GM12878 (cell line): ENCODE data around the gene HMGN5. TPM values are rescaled to one million over a fixed set of nuclear protein-coding genes. Genes with fewer than 3 reads are reported as not detected.

Source experiments
- ATAC-seq: fragments of 200-7000 bp; cut with Tn5 transposase; 3 replicates; pipeline ENCODE4 v1.9.1; 2020; ENCODE audit warnings: mild to moderate bottlenecking, moderate library complexity
- BruUV-seq: library from RNA; stranded (reverse); fragments of 400-500 nt; replicated peaks from 2 replicates; lab custom pipeline; 2021; lab: Mats Ljungman, UMichigan
- CTCF ChIA-PET: fragments of 300-600 bp; sonication (Branson Sonifier 250); formaldehyde crosslinking; extraction: SDS; loops from one replicate; lab custom pipeline; 2021; ENCODE audit warnings: inconsistent platforms; lab: Yijun Ruan, JAX
- POLR2A ChIA-PET: fragments of 350-600 bp; formaldehyde crosslinking; extraction: SDS; loops from one replicate; lab custom pipeline; 2021; ENCODE audit warnings: inconsistent platforms; lab: Charles Lee
- RAD21 ChIA-PET: fragments of 300-600 bp; sonication (Branson Sonifier 250); formaldehyde crosslinking; loops from one replicate; lab custom pipeline; 2023; ENCODE audit warnings: antibody characterized with exemption; ENCODE audit not compliant: unreplicated experiment; lab: Charles Lee
- SMC1A ChIA-PET: fragments of 300-600 bp; sonication (Branson Sonifier 250); formaldehyde crosslinking; loops from one replicate; lab custom pipeline; 2023; ENCODE audit not compliant: unreplicated experiment, uncharacterized antibody; lab: Charles Lee
- DNase-seq: peaks from one replicate; pipeline ENCODE4 v3.0.0-alpha.2; 2011; ENCODE audit warnings: low read depth, low spot score
- FAIRE-seq: peaks from 3 replicates; lab custom pipeline; 2011; peaks lifted over from hg19 to GRCh38; lab: Jason Lieb, UNC
- H2AFZ ChIP-seq: 2 replicates; pipeline ENCODE4 v1.6.0; 2011; ENCODE audit warnings: low read depth, low read length, control low read depth; ENCODE audit not compliant: control insufficient read depth
- H3K27ac ChIP-seq: 2 replicates; pipeline ENCODE4 v1.5.1; 2011; ENCODE audit warnings: control low read depth; ENCODE audit not compliant: control insufficient read depth, insufficient read depth
- H3K27me3 ChIP-seq, 2 experiments: replicated peaks in 1 of 2; 2 replicates each; pipeline versions ENCODE4 v1.6.0 to v1.6.1; 2011; ENCODE audit warnings: low read length in 1 of 2; ENCODE audit not compliant: control insufficient read depth in 2 of 2, insufficient read depth in 2 of 2
- H3K36me3 ChIP-seq, 2 experiments: 2 replicates each; pipeline ENCODE4 v1.5.1; 2011; ENCODE audit warnings: low read length in 1 of 2; ENCODE audit not compliant: control insufficient read depth in 2 of 2, insufficient read depth in 2 of 2
- H3K4me1 ChIP-seq: 2 replicates; pipeline ENCODE4 v1.6.1; 2011; ENCODE audit warnings: mild to moderate bottlenecking, low read length, moderate library complexity, mixed read lengths; ENCODE audit not compliant: control insufficient read depth, insufficient read depth
- H3K4me2 ChIP-seq: 2 replicates; pipeline ENCODE4 v1.6.0; 2011; ENCODE audit warnings: control low read depth; ENCODE audit not compliant: control insufficient read depth, insufficient read depth
- H3K4me3 ChIP-seq: fragments of 200-600 bp; sonication (generic); 2 replicates; pipeline ENCODE4 v1.5.1; 2016
- H3K79me2 ChIP-seq: 2 replicates; pipeline ENCODE4 v1.6.0; 2011; ENCODE audit warnings: low read length; ENCODE audit not compliant: control insufficient read depth, insufficient read depth
- H3K9ac ChIP-seq: 2 replicates; pipeline ENCODE4 v1.8.0; 2011; ENCODE audit warnings: low read length, control low read depth, mixed read lengths; ENCODE audit not compliant: control insufficient read depth, insufficient read depth
- H3K9me3 ChIP-seq: replicated peaks from 3 replicates; pipeline ENCODE4 v1.5.1; 2011; ENCODE audit warnings: mild to moderate bottlenecking, low read length; ENCODE audit not compliant: control insufficient read depth, insufficient read depth
- H4K20me1 ChIP-seq: 2 replicates; pipeline ENCODE4 v1.6.0; 2011; ENCODE audit not compliant: control insufficient read depth, insufficient read depth
- BHLHE40 ChIP-seq, 2 experiments: fragments of 450-650 bp in 1 of 2; IDR thresholded peaks; 2 replicates each; pipeline ENCODE4 v1.6.1; 2011 to 2017; ENCODE audit warnings: low read depth in 2 of 2, borderline replicate concordance in 1 of 2, improper control_type of control experiment in 1 of 2, low read length in 1 of 2, mild to moderate bottlenecking in 1 of 2
- CBFB ChIP-seq: IDR thresholded peaks from 2 replicates; pipeline ENCODE4 v1.6.1; 2016; ENCODE audit warnings: antibody characterized with exemption, low read depth
- CBX5 ChIP-seq: sonication (generic); IDR thresholded peaks from 2 replicates; pipeline ENCODE4 v1.6.1; 2016; ENCODE audit warnings: low read depth, moderate library complexity, mild to moderate bottlenecking, inconsistent platforms
- FOXK2 ChIP-seq: fragments of 450-650 bp; IDR thresholded peaks from 2 replicates; pipeline ENCODE4 v1.6.1; 2017; ENCODE audit warnings: mild to moderate bottlenecking, moderate library complexity
- IRF4 ChIP-seq: IDR thresholded peaks from 2 replicates; pipeline ENCODE4 v1.6.1; 2011; ENCODE audit warnings: low read depth, low read length
- IRF5 ChIP-seq: fragments of 450-650 bp; IDR thresholded peaks from 2 replicates; pipeline ENCODE4 v1.6.1; 2017; ENCODE audit warnings: borderline replicate concordance
- PAX5 ChIP-seq: IDR thresholded peaks from 2 replicates; pipeline ENCODE4 v1.6.1; 2011; ENCODE audit warnings: low read depth, low read length, borderline replicate concordance
- RUNX3 ChIP-seq: IDR thresholded peaks from 2 replicates; pipeline ENCODE4 v1.6.1; 2012; ENCODE audit warnings: low read length, inconsistent platforms
- SKIL ChIP-seq: fragments of 450-650 bp; IDR thresholded peaks from 2 replicates; pipeline ENCODE4 v1.6.1; 2017; ENCODE audit warnings: mild to moderate bottlenecking, low read depth, inconsistent platforms; ENCODE audit not compliant: poor library complexity, severe bottlenecking
- SMC3 ChIP-seq: IDR thresholded peaks from 2 replicates; pipeline ENCODE4 v1.6.1; 2011; ENCODE audit warnings: low read length, improper control_type of control experiment, borderline replicate concordance
- SP1 ChIP-seq: IDR thresholded peaks from one replicate; pipeline ENCODE4 v1.6.1; 2011; ENCODE audit warnings: low read depth, low read length
- SUZ12 ChIP-seq: fragments of 200-600 bp; sonication (generic); IDR thresholded peaks from one replicate; pipeline ENCODE4 v1.6.1; 2018; ENCODE audit warnings: antibody characterized with exemption, mild to moderate bottlenecking; ENCODE audit not compliant: unreplicated experiment
- USF2 ChIP-seq: IDR thresholded peaks from 2 replicates; pipeline ENCODE4 v1.6.1; 2011; ENCODE audit warnings: low read depth, low read length, improper control_type of control experiment, borderline replicate concordance
- YY1 ChIP-seq: IDR thresholded peaks from 2 replicates; pipeline ENCODE4 v1.6.1; 2011; ENCODE audit warnings: low read depth, mild to moderate bottlenecking, low read length
- ZNF622 ChIP-seq: fragments of 450-650 bp; IDR thresholded peaks from 2 replicates; pipeline ENCODE4 v1.6.1; 2017; ENCODE audit warnings: mild to moderate bottlenecking, inconsistent platforms
- WGBS: methylation state at CpG from one replicate; pipeline ENCODE4 v1.1.6; 2016; ENCODE audit warnings: low lambda C conversion rate; ENCODE audit not compliant: insufficient replicate concordance, insufficient coverage; ENCODE audit errors: missing lambda C conversion rate; 5-methylcytosine and 5-hydroxymethylcytosine counted together
- in situ Hi-C: fragments of 300-500 bp; cut with MboI; formaldehyde crosslinking; loops from 9 replicates; pipeline ENCODE4 v1.14.3; 2018; ENCODE audit warnings: mixed read lengths
- intact Hi-C: fragments of 100-400 bp; cut with micrococcal nuclease; formaldehyde crosslinking; loops from one replicate; pipeline ENCODE4 v1.14.2; 2022; ENCODE audit not compliant: unreplicated experiment
- polyA plus RNA-seq, 11 experiments: library from polyadenylated mRNA; depleted of rRNA in 4 of 11; unstranded in 6 of 11; stranded (reverse) in 5 of 11; fragments of >200 nt; fragmentation: Nextera tagmentation in 4 of 11; fragmentation: Illumina TruSeq in 1 of 11; extraction: Ambion mirVana in 4 of 11; extraction: Trizol in 1 of 11; gene quantifications; 1 replicate in 1 of 11; 2 replicates in 10 of 11; pipeline versions ENCODE4 v1.2.1 to v1.2.3, GENCODE V29; 2011 to 2016; ENCODE audit warnings: inconsistent platforms in 2 of 11, missing spikeins in 2 of 11, low read depth in 1 of 11
- total RNA-seq, 4 experiments: library from RNA; depleted of rRNA in 3 of 4; stranded (reverse); fragments of >200 nt in 3 of 4; fragmentation: Illumina TruSeq in 1 of 4; extraction: Trizol in 1 of 4; gene quantifications; 2 replicates each; pipeline versions ENCODE4 v1.2.1 to v1.2.3, GENCODE V29; 2013 to 2021

Gene HMGN5
- total and polyA plus RNA-seq, 10 of the 15 experiments (the other 5 are each of a cell fraction or from before 2014, with no cell fraction given): 3.5 to 93.6 (median 29.7) TPM

- in situ Hi-C loops (no loop called here), intact Hi-C loops (no loop called here)
- ChIA-PET SMC1A (no interaction called here), POLR2A (interaction anchor here (1.1 kb wide), 1 partner anchor 19 kb away, joined by 3 read pairs; no protein-coding TSS in a partner anchor), RAD21 (no interaction called here), CTCF (no interaction called here)
- Histone ChIP-seq H3K27ac (no peak overlapping the region), H3K9me3 (no peaks in the 10 kb centered on the region; the same call in 2 of the 3 replicates), H3K4me1 (no peaks in the 10 kb centered on the region), H3K9ac (no peak overlapping the region), H3K79me2 (peaks cover 3% of the 10 kb centered on the region), H2AFZ (no peak overlapping the region), H3K36me3 (peaks cover 0 to 2% of the 10 kb centered on the region in 2 experiments; a peak in 2 of 4 replicates), H4K20me1 (no peaks in the 10 kb centered on the region), H3K27me3 (no peaks in the 10 kb centered on the region), H3K4me3 (no peak overlapping the region), H3K4me2 (no peak overlapping the region)
- no peak for TF ChIP-seq CBX5
- no peak for TF ChIP-seq SUZ12
- TF ChIP-seq FOXK2: no peak
- TF ChIP-seq IRF4: no peak
- TF ChIP-seq SMC3: no peak
- no peak for TF ChIP-seq YY1
- no TSS peak for BruUV-seq
- ATAC-seq (no peak), FAIRE-seq (no peak), DNase-seq (no peak)
- 72% methylated on average over 3 of the region's 3 CpGs for WGBS
These were observed 27.5 kb upstream of the HMGN5 start for GRCh38 chrX:81229229-81229628.

GRCh38 chrX:81215685-81216084, 14.0 kb upstream of the HMGN5 start:
- BruUV-seq: no TSS peak
- H2AFZ ChIP-seq: no peak overlapping the region
- no peaks in the 10 kb centered on the region for H3K36me3 ChIP-seq
- ATAC-seq: no peak
- FAIRE-seq: no peak
- intact Hi-C loops (no loop called here), in situ Hi-C loops (no loop called here)
- CTCF ChIA-PET: no interaction called here
- H3K27me3 ChIP-seq: no peaks in the 10 kb centered on the region
- H3K4me3 ChIP-seq: no peak overlapping the region
- SMC1A ChIA-PET: no interaction called here
- no peak overlapping the region for H3K9ac ChIP-seq
- H3K9me3 ChIP-seq: no peaks in the 10 kb centered on the region; the same call in 2 of the 3 replicates
- H3K79me2 ChIP-seq: no peaks in the 10 kb centered on the region
- DNase-seq: no peak
- RAD21 ChIA-PET: no interaction called here
- H3K4me2 ChIP-seq: no peak overlapping the region
- POLR2A ChIA-PET: no interaction called here
- H3K4me1 ChIP-seq: no peaks in the 10 kb centered on the region
- 27% methylated on average over 1 of the region's 1 CpG for WGBS
- no peak overlapping the region for H3K27ac ChIP-seq
- H4K20me1 ChIP-seq: no peaks in the 10 kb centered on the region
- TF ChIP-seq IRF5 (no peak), RUNX3 (no peak), PAX5 (no peak), USF2 (no peak), SP1 (no peak), BHLHE40 (IDR thresholded peaks at IDR 0.05; ENCODE audit: borderline replicate concordance in 1 of 2, low read depth in 2 of 2, low read length in 1 of 2) (no peak), ZNF622 (no peak), CBFB (no peak), SKIL (no peak)
